Adrenal gland (tissue), 12 donors: ENCODE results near the gene CD70. TPM values are rescaled to one million over a fixed set of nuclear protein-coding genes. Genes with fewer than 3 reads are reported as not detected.

Source experiments
- DNase-seq, 7 donors: peaks; one replicate each; pipeline ENCODE4 v3.0.0-alpha.2; 2019 to 2020
- H3K27ac ChIP-seq, 5 donors: fragments of 200-600 bp; sonication (generic) in 4 of 5; 1 replicate in 3 of 5; 2 replicates in 2 of 5; pipeline versions ENCODE4 v1.5.1 to v1.8.0; 2016 to 2020; ENCODE audit warnings: mild to moderate bottlenecking in 1 of 5
- H3K27me3 ChIP-seq: fragments of 200-600 bp; 2 replicates; pipeline ENCODE4 v1.8.0; 2021
- H3K36me3 ChIP-seq, 2 donors: fragments of 200-600 bp; replicated peaks in 1 of 2; 1 replicate in 1 of 2; 2 replicates in 1 of 2; pipeline versions ENCODE4 v1.5.1 to v1.8.0; 2018 to 2022
- H3K4me1 ChIP-seq, 2 donors: fragments of 200-600 bp; replicated peaks in 1 of 2; 1 replicate in 1 of 2; 2 replicates in 1 of 2; pipeline versions ENCODE4 v1.5.1 to v1.8.0; 2018 to 2021
- H3K4me3 ChIP-seq, 4 donors: fragments of 200-600 bp; sonication (generic) in 3 of 4; one replicate each; pipeline ENCODE4 v1.5.1; 2016 to 2018
- H3K9me3 ChIP-seq, 3 donors: fragments of 200-600 bp; sonication (generic) in 1 of 3; replicated peaks in 1 of 3; 1 replicate in 2 of 3; 2 replicates in 1 of 3; pipeline versions ENCODE4 v1.5.1 to v1.8.0; 2016 to 2021
- CTCF ChIP-seq, 6 experiments: fragments of 450-650 bp in 4 of 6; fragments of 200-600 bp in 2 of 6; sonication (generic) in 1 of 6; IDR thresholded peaks; 1 replicate in 5 of 6; 2 replicates in 1 of 6; pipeline versions ENCODE4 v1.5.1 to v1.8.0; 2016 to 2021; ENCODE audit warnings: antibody characterized with exemption in 6 of 6, mild to moderate bottlenecking in 2 of 6, moderate library complexity in 1 of 6
- POLR2A ChIP-seq, 2 donors: fragments of 450-650 bp; IDR thresholded peaks; one replicate each; pipeline ENCODE4 v1.6.1; 2017; ENCODE audit warnings: antibody characterized with exemption in 2 of 2, mild to moderate bottlenecking in 2 of 2, moderate library complexity in 1 of 2
- WGBS, 4 donors: extraction: QIAGEN DNeasy Blood & Tissue Kit in 2 of 4; methylation state at CpG; one replicate each; pipeline versions ENCODE4 v1.1.5 to v1.1.7; 2013 to 2017; 5-methylcytosine and 5-hydroxymethylcytosine counted together
- intact Hi-C, 2 donors: fragments of 100-400 bp; cut with DNase I; formaldehyde crosslinking; loops; one replicate each; pipeline versions ENCODE4 v1.14.1 to v1.15.0; 2022 to 2023
- polyA plus RNA-seq, 3 donors: library from polyadenylated mRNA; stranded (reverse); fragments of 200-250 nt in 2 of 3; fragments of 350-450 nt in 1 of 3; fragmentation: Illumina TruSeq in 1 of 3; extraction: RNeasy Lipid Tissue Mini Kit (QIAGEN cat#74804) in 1 of 3; gene quantifications; one replicate each; pipeline ENCODE4 v1.2.3, GENCODE V29; 2013 to 2014
- small RNA-seq, 2 donors: library from RNA; depleted of rRNA; stranded (forward); fragments of <200 nt; gene quantifications; one replicate each; pipeline ENCODE3, GENCODE V24; 2016
- total RNA-seq, 9 donors: library from RNA; depleted of rRNA in 4 of 9; stranded (reverse); fragments of >200 nt in 4 of 9; fragments of 120-200 nt in 1 of 9; fragmentation: NEBNext Ultra II Directional in 1 of 9; extraction: Animal tissue kit (Norgen Biotek cat#: 25700) in 1 of 9; gene quantifications; one replicate each; pipeline versions ENCODE4 v1.1.0 to v1.2.4, GENCODE V29; 2013 to 2023
- donor health status: healthy with polysubstance abuse.
- donor health status: Bipolar disorder and iron deficiency.
- donor health status: DM: yes; HTN: yes; CAD: no.
- donor health status: DM: no; HTN: no; CAD: no.
- donor health status: DM: no; HTN: no; CAD: no.
- donor health status: DM: yes; HTN: yes; CAD: no.

Gene CD70
- total and polyA plus RNA-seq, 12 donors: 0.27 to 0.34 TPM; not detected in 10

GRCh38 chr19:6543866-6544347 is 47.0 kb downstream of the CD70 start:
- Histone ChIP-seq H3K4me1 (no peaks in the 10 kb centered on the region), H3K27me3 (peaks cover 7% of the 10 kb centered on the region), H3K27ac (no peak overlapping the region), H3K36me3 (no peaks in the 10 kb centered on the region), H3K9me3 (no peaks in the 10 kb centered on the region), H3K4me3 (no peak overlapping the region)
- TF ChIP-seq CTCF (IDR thresholded peaks at IDR 0.05) (no peak), POLR2A (IDR thresholded peaks at IDR 0.05) (no peak)
- WGBS, 4 donors: 71 to 77% (median 73%) methylated on average over 11 of the region's 11 CpGs
- intact Hi-C loops: no loop called here
- no peak for DNase-seq

- Histone ChIP-seq H3K36me3 (no peaks in the 10 kb centered on the region), H3K4me3 (no peak overlapping the region), H3K4me1 (no peaks in the 10 kb centered on the region), H3K27me3 (peaks cover 7% of the 10 kb centered on the region), H3K9me3 (no peaks in the 10 kb centered on the region), H3K27ac (no peak overlapping the region)
- no peak for TF ChIP-seq POLR2A (IDR thresholded peaks at IDR 0.05)
- TF ChIP-seq CTCF (IDR thresholded peaks at IDR 0.05): no peak
- DNase-seq: no peak
- intact Hi-C loops: no loop called here
- WGBS, 4 donors: 68 to 76% (median 73%) methylated on average over 13 of the region's 13 CpGs
Measured at GRCh38 chr19:6540918-6541689, 49.8 kb downstream of the CD70 start.

- peaks cover 3% of the 10 kb centered on the region for H3K27me3 ChIP-seq
- DNase-seq: no peak
- H3K4me3 ChIP-seq: no peak overlapping the region
- no peak overlapping the region for H3K27ac ChIP-seq
- TF ChIP-seq POLR2A (IDR thresholded peaks at IDR 0.05) (no peak), CTCF (IDR thresholded peaks at IDR 0.05) (no peak)
- H3K4me1 ChIP-seq: no peaks in the 10 kb centered on the region
- WGBS, 4 donors: 81 to 89% (median 83%) methylated on average over 6 of the region's 6 CpGs
- no peaks in the 10 kb centered on the region for H3K36me3 ChIP-seq
- intact Hi-C loops: no loop called here
- no peaks in the 10 kb centered on the region for H3K9me3 ChIP-seq
Measured at GRCh38 chr19:6539514-6539913, 51.4 kb downstream of the CD70 start.

Small RNA genes within 50 kb of the gene (small RNA-seq; reads per million reads assigned to genes)
- 0 reads per million in 2 donors for gene RF00019

Other genes starting within 250 kb of the CD70 start
- 100 to 1,000 TPM in 5 of 9 donors, 10 to 100 TPM in 4; 81.6 to 151 (median 101) TPM for gene CLPP, start 229.6 kb downstream of the CD70 start, total RNA-seq
- 10 to 100 TPM; 35.7 to 69.8 (median 57.2) TPM for gene CLPP, start 229.6 kb downstream of the CD70 start, polyA plus RNA-seq
- 100 to 1,000 TPM in 3 of 9 donors, 10 to 100 TPM in 6; 63.8 to 137 (median 86.8) TPM for gene ALKBH7, start 218.4 kb downstream of the CD70 start, total RNA-seq
- 10 to 100 TPM in 2 of 3 donors, 1 to 10 TPM in 1; 3.2 to 59.2 (median 52.9) TPM for gene ALKBH7, start 218.4 kb downstream of the CD70 start, polyA plus RNA-seq
- 1 to 10 TPM in 7 of 9 donors, under 1 TPM in 2; 0.48 to 3.6 (median 1.3) TPM for gene PSPN, start 215.2 kb downstream of the CD70 start, total RNA-seq
- gene PSPN, start 215.2 kb downstream of the CD70 start, polyA plus RNA-seq: 1 to 10 TPM in 1 of 3 donors, under 1 TPM in 2; 0.67 to 2.3 (median 0.86) TPM
- gene GTF2F1, start 198.0 kb downstream of the CD70 start, total RNA-seq: 10 to 100 TPM; 29.0 to 67.3 (median 48.6) TPM
- 10 to 100 TPM; 57.1 to 79.1 (median 73.1) TPM for gene GTF2F1, start 198.0 kb downstream of the CD70 start, polyA plus RNA-seq
- 100 to 1,000 TPM in 6 of 9 donors, 10 to 100 TPM in 3; 44.6 to 261 (median 143) TPM for gene KHSRP, start 166.3 kb downstream of the CD70 start, total RNA-seq
- gene KHSRP, start 166.3 kb downstream of the CD70 start, polyA plus RNA-seq: 100 to 1,000 TPM in 1 of 3 donors, 10 to 100 TPM in 2; 59.1 to 175 (median 67.7) TPM
- under 1 TPM in 4 of 9 donors, not detected in 5; 0.18 to 0.46 (median 0.29) TPM for gene SLC25A41, start 157.4 kb downstream of the CD70 start, total RNA-seq
- gene SLC25A41, start 157.4 kb downstream of the CD70 start, polyA plus RNA-seq: 1 to 10 TPM in 1 of 3 donors, under 1 TPM in 1, not detected in 1; 0.54 to 1.4 TPM
- 100 to 1,000 TPM in 3 of 9 donors, 10 to 100 TPM in 6; 41.2 to 189 (median 74.3) TPM for gene SLC25A23, start 131.4 kb downstream of the CD70 start, total RNA-seq
- gene SLC25A23, start 131.4 kb downstream of the CD70 start, polyA plus RNA-seq: 10 to 100 TPM; 43.2 to 54.7 (median 49.3) TPM
- under 1 TPM in 5 of 9 donors, not detected in 4; 0.28 to 0.95 (median 0.72) TPM for gene CRB3, start 126.9 kb downstream of the CD70 start, total RNA-seq
- 1 to 10 TPM in 1 of 3 donors, under 1 TPM in 1, not detected in 1; 0.51 to 1.4 TPM for gene CRB3, start 126.9 kb downstream of the CD70 start, polyA plus RNA-seq
- 1 to 10 TPM in 7 of 9 donors, under 1 TPM in 2; 0.66 to 7.6 (median 4.4) TPM for gene DENND1C, start 109.4 kb downstream of the CD70 start, total RNA-seq
- 10 to 100 TPM in 1 of 3 donors, 1 to 10 TPM in 2; 1.4 to 12.1 (median 6.6) TPM for gene DENND1C, start 109.4 kb downstream of the CD70 start, polyA plus RNA-seq
- gene TUBB4A, start 88.8 kb downstream of the CD70 start, total RNA-seq: 100 to 1,000 TPM in 6 of 9 donors, 10 to 100 TPM in 3; 60.1 to 752 (median 166) TPM
- gene TUBB4A, start 88.8 kb downstream of the CD70 start, polyA plus RNA-seq: 100 to 1,000 TPM in 1 of 3 donors, 10 to 100 TPM in 2; 50.4 to 560 (median 63.1) TPM
- 1 to 10 TPM in 4 of 9 donors, under 1 TPM in 4, not detected in 1; 0.50 to 1.6 (median 0.89) TPM for gene TNFSF9, start 60.1 kb downstream of the CD70 start, total RNA-seq
- gene TNFSF9, start 60.1 kb downstream of the CD70 start, polyA plus RNA-seq: under 1 TPM; 0.16 to 0.40 (median 0.32) TPM
- gene TNFSF14, start 79.0 kb upstream of the CD70 start, total RNA-seq: 1 to 10 TPM in 2 of 9 donors, under 1 TPM in 6, not detected in 1; under 0.01 to 2.5 (median 0.56) TPM
- 1 to 10 TPM in 2 of 3 donors, under 1 TPM in 1; 0.60 to 3.5 (median 3.0) TPM for gene TNFSF14, start 79.0 kb upstream of the CD70 start, polyA plus RNA-seq
- gene C3, start 129.5 kb upstream of the CD70 start, total RNA-seq: 1,000 to 10,000 TPM in 8 of 9 donors, 1 to 10 TPM in 1; 2.4 to 5,179 (median 2,017) TPM
- 1,000 to 10,000 TPM; 1,199 to 4,143 (median 3,889) TPM for gene C3, start 129.5 kb upstream of the CD70 start, polyA plus RNA-seq
- gene GPR108, start 146.4 kb upstream of the CD70 start, total RNA-seq: 100 to 1,000 TPM in 7 of 9 donors, 10 to 100 TPM in 2; 61.8 to 168 (median 122) TPM
- 100 to 1,000 TPM in 2 of 3 donors, 10 to 100 TPM in 1; 70.8 to 193 (median 189) TPM for gene GPR108, start 146.4 kb upstream of the CD70 start, polyA plus RNA-seq
- gene TRIP10, start 148.5 kb upstream of the CD70 start, total RNA-seq: 10 to 100 TPM; 22.5 to 99.9 (median 73.9) TPM
- gene TRIP10, start 148.5 kb upstream of the CD70 start, polyA plus RNA-seq: 100 to 1,000 TPM in 2 of 3 donors, 10 to 100 TPM in 1; 33.5 to 425 (median 228) TPM
- gene SH2D3A, start 176.3 kb upstream of the CD70 start, total RNA-seq: 1 to 10 TPM in 1 of 9 donors, under 1 TPM in 6, not detected in 2; 0.11 to 1.7 (median 0.41) TPM
- under 1 TPM; 0.22 to 0.64 (median 0.40) TPM for gene SH2D3A, start 176.3 kb upstream of the CD70 start, polyA plus RNA-seq
- 10 to 100 TPM in 4 of 9 donors, 1 to 10 TPM in 5; 1.1 to 21.1 (median 9.6) TPM for gene VAV1, start 181.6 kb upstream of the CD70 start, total RNA-seq
- gene VAV1, start 181.6 kb upstream of the CD70 start, polyA plus RNA-seq: 10 to 100 TPM in 1 of 3 donors, 1 to 10 TPM in 2; 2.4 to 13.7 (median 4.7) TPM